GM12872 (cell line): ENCODE measurements around the gene IRX4.

Experiments
- CTCF ChIP-seq: IDR thresholded peaks from 3 replicates; pipeline ENCODE4 v1.5.1; 2011; ENCODE audit warnings: low read depth, mild to moderate bottlenecking, low read length, moderate library complexity; ENCODE audit not compliant: insufficient read depth

Gene IRX4

GRCh38 chr5:1840741-1841521 lies 41.8 kb downstream of the IRX4 start:
- no peak for TF ChIP-seq CTCF

GRCh38 chr5:1840071-1840547 lies 42.6 kb downstream of the IRX4 start:
- TF ChIP-seq CTCF: no peak

- no peak for TF ChIP-seq CTCF
Measured at GRCh38 chr5:1838013-1838412, 44.7 kb downstream of the IRX4 start.

GRCh38 chr5:1836891-1837880 lies 45.5 kb downstream of the IRX4 start:
- TF ChIP-seq CTCF: no peak

GRCh38 chr5:1836176-1836890 lies 46.4 kb downstream of the IRX4 start:
- TF ChIP-seq CTCF: no peak

GRCh38 chr5:1835431-1835830 lies 47.3 kb downstream of the IRX4 start:
- TF ChIP-seq CTCF: no peak
